ENCODE results near the gene LCE1E.

The LCE1E gene

DNA sequence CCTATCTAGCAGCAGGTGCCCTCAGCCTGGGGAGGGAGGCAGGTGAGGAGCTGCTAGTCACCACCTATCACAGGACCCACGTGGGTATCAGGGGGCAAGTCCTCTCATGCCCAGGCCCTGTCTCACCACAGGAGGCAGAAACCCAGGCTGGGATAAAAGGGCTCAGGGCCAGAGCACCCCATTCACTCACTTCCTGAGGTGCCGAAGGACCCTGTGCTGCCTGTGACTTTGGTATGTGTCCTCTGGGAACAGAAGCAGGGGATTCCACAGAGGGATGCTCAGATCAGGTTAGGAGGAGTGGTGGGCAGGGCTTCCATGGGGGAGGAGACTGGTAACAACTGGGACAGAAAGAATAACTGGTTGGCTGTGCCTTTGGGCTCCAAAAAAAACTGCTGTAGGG, at the start of gene LCE1E:
Gene LCE1E (plus strand): TSS at position 181 of the 400 bp plus-strand sequence. CDS start 1,043 bp downstream, outside the sequence.
- Histone ChIP-seq H3K36me3 (ENCODE audit: control insufficient read depth, insufficient read depth, low read length) (no peaks in the 10 kb centered on the region), H3K27me3 (ENCODE audit: control insufficient read depth, insufficient read depth, low read length) (no peaks in the 10 kb centered on the region), H3K4me1 (ENCODE audit: control insufficient read depth, insufficient read depth, low read length) (peaks cover 3% of the 10 kb centered on the region), H3K9ac (ENCODE audit: low read length) (no peak within 1 kb of the TSS), H3K9me3 (ENCODE audit: control insufficient read depth, low read length) (no peaks in the 10 kb centered on the region), H3K4me3 (ENCODE audit: low read length) (no peak within 1 kb of the TSS)

DNA sequence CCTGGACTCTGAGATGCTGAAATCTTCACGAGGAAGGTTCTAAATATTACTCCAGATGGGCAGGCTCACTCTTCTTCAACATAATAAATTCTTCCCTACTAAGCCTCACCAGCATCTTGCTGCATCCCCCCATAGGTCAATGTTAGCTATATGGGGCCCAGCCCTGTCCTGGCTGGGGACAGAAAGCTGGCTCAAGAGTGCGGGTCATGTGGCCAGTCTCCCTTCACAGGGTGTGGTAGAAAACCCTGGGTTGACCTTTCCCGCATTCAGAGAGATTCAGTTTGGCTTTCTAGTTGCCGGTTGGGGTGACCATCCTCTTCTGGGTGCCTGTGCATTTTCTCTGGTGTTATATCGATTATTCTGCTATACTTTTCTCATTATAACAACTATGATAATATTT, 48.1 kb upstream of the LCE1E start:
- Histone ChIP-seq H3K9ac (ENCODE audit: low read length) (no peak overlapping the region), H3K36me3 (ENCODE audit: control insufficient read depth, insufficient read depth, low read length) (no peaks in the 10 kb centered on the region), H3K4me3 (ENCODE audit: low read length) (no peak overlapping the region), H3K27me3 (ENCODE audit: control insufficient read depth, insufficient read depth, low read length) (no peaks in the 10 kb centered on the region), H3K9me3 (ENCODE audit: control insufficient read depth, low read length) (no peaks in the 10 kb centered on the region), H3K4me1 (ENCODE audit: control insufficient read depth, insufficient read depth, low read length) (no peaks in the 10 kb centered on the region)

DNA sequence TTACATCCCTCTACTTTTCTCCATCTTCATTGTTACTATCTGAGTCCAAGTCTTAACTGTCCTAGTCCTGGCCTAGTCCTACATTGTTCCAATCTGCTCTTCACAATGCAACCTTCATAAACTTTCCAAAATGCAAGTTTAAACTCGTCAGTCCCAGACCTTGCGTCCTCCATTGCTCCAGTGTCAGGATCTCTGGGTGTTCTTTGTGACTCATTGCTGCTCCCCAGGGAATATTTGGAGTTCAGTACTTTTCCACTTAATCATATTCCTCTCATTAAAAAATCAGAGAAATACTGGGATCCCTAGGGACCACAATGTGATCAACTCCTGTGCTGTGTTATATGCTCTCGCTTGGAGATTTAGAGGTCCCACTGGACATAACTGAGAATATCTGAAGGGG, 46.2 kb upstream of the LCE1E start:
- Histone ChIP-seq H3K36me3 (ENCODE audit: control insufficient read depth, insufficient read depth, low read length) (no peaks in the 10 kb centered on the region), H3K4me1 (ENCODE audit: control insufficient read depth, insufficient read depth, low read length) (no peaks in the 10 kb centered on the region), H3K27me3 (ENCODE audit: control insufficient read depth, insufficient read depth, low read length) (no peaks in the 10 kb centered on the region), H3K4me3 (ENCODE audit: low read length) (no peak overlapping the region), H3K9ac (ENCODE audit: low read length) (no peak overlapping the region), H3K9me3 (ENCODE audit: control insufficient read depth, low read length) (no peaks in the 10 kb centered on the region)

GRCh38 chr1:152741656-152742055, 44.4 kb upstream of the LCE1E start:
- H3K9me3 ChIP-seq (ENCODE audit: control insufficient read depth, low read length), result no peaks in the 10 kb centered on the region
- H3K27me3 ChIP-seq (ENCODE audit: control insufficient read depth, insufficient read depth, low read length), result no peaks in the 10 kb centered on the region
- no peaks in the 10 kb centered on the region for H3K4me1 ChIP-seq (ENCODE audit: control insufficient read depth, insufficient read depth, low read length)
- no peak overlapping the region for H3K4me3 ChIP-seq (ENCODE audit: low read length)
- no peaks in the 10 kb centered on the region for H3K36me3 ChIP-seq (ENCODE audit: control insufficient read depth, insufficient read depth, low read length)
- H3K9ac ChIP-seq (ENCODE audit: low read length), result no peak overlapping the region

- no peaks in the 10 kb centered on the region for H3K9me3 ChIP-seq (ENCODE audit: control insufficient read depth, low read length)
- no peak overlapping the region for H3K9ac ChIP-seq (ENCODE audit: low read length)
- no peaks in the 10 kb centered on the region for H3K27me3 ChIP-seq (ENCODE audit: control insufficient read depth, insufficient read depth, low read length)
- H3K4me1 ChIP-seq (ENCODE audit: control insufficient read depth, insufficient read depth, low read length), result no peaks in the 10 kb centered on the region
- no peak overlapping the region for H3K4me3 ChIP-seq (ENCODE audit: low read length)
- no peaks in the 10 kb centered on the region for H3K36me3 ChIP-seq (ENCODE audit: control insufficient read depth, insufficient read depth, low read length)
These were observed 42.5 kb upstream of the LCE1E start for GRCh38 chr1:152743371-152744145.

DNA sequence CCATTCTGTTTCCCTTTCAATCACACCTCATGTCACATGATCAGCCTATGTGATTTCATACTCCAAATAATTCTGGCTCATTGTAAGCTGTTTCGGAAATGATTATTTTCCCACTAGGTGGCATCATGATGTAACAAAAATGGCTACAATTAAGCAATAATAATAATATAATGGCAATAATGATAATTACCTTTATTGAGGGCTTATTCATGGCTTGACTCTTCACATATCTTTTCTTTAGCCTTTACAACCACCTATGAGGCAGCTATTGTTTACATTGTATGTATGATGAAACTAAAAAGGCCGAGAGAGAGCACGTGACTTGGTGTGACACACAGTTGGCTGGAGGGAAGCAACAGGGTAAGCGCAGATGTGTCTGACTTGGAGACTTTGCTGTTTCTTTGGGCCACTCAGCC, 40.8 kb upstream of the LCE1E start:
- Histone ChIP-seq H3K27me3 (ENCODE audit: control insufficient read depth, insufficient read depth, low read length) (no peaks in the 10 kb centered on the region), H3K9ac (ENCODE audit: low read length) (no peak overlapping the region), H3K36me3 (ENCODE audit: control insufficient read depth, insufficient read depth, low read length) (no peaks in the 10 kb centered on the region), H3K4me3 (ENCODE audit: low read length) (no peak overlapping the region), H3K4me1 (ENCODE audit: control insufficient read depth, insufficient read depth, low read length) (no peaks in the 10 kb centered on the region), H3K9me3 (ENCODE audit: control insufficient read depth, low read length) (no peaks in the 10 kb centered on the region)

DNA sequence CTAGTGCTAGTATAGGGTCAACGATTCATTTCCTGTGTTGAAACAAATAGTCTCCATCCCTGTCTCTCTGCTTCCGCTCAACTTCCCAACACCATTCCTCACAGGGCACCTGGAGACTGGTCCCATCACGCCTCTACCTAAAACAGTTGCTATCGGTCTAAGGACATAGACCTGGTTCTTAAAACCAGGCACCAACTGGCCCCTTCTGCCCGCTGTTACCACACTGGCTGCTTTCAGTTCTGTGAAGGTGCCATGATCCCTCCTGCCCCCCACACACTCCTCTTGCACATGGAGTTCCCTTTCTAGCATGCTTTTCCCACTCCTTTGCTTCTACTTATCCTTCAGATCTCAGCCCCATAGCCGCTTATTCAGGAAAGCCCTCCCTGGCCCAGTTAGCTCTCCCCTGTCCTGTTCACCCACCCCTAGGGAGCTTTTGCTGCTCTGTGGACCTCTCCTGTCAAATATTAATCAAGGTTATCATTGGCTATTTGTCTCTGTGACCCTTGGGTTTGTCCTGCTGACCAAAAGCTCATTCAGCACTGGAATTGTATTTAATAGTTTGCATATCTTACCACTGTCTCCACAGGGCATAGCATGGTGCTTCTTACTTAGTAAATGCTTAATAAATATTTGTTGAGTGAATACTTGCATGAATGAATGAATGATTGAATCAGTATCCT, 40.2 kb upstream of the LCE1E start:
- H3K4me1 ChIP-seq (ENCODE audit: control insufficient read depth, insufficient read depth, low read length), result no peaks in the 10 kb centered on the region
- H3K4me3 ChIP-seq (ENCODE audit: low read length), result no peak overlapping the region
- no peak overlapping the region for H3K9ac ChIP-seq (ENCODE audit: low read length)
- H3K27me3 ChIP-seq (ENCODE audit: control insufficient read depth, insufficient read depth, low read length), result no peaks in the 10 kb centered on the region
- no peaks in the 10 kb centered on the region for H3K36me3 ChIP-seq (ENCODE audit: control insufficient read depth, insufficient read depth, low read length)
- H3K9me3 ChIP-seq (ENCODE audit: control insufficient read depth, low read length), result no peaks in the 10 kb centered on the region

DNA sequence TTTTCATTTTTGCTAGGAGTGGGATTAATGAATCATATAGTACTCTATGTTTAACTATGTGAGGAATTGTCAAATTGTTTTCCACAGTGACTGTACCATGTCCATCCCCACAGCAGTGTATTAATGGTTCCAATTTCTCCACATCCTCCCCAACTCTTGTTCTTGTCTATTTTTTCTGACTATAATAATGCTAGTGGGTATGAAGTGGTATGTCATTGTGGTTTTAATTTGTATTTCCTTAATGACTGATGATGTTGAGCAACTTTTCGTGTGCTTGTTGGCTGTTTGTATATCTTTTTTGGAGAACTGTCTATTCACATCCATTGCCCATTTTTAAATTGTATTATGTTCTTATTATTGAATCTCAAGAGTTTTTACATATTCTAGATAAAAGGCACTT, 38.2 kb upstream of the LCE1E start:
- no peak overlapping the region for H3K4me3 ChIP-seq (ENCODE audit: low read length)
- no peaks in the 10 kb centered on the region for H3K27me3 ChIP-seq (ENCODE audit: control insufficient read depth, insufficient read depth, low read length)
- H3K4me1 ChIP-seq (ENCODE audit: control insufficient read depth, insufficient read depth, low read length), result no peaks in the 10 kb centered on the region
- no peak overlapping the region for H3K9ac ChIP-seq (ENCODE audit: low read length)
- no peaks in the 10 kb centered on the region for H3K36me3 ChIP-seq (ENCODE audit: control insufficient read depth, insufficient read depth, low read length)
- H3K9me3 ChIP-seq (ENCODE audit: control insufficient read depth, low read length), result no peaks in the 10 kb centered on the region

DNA sequence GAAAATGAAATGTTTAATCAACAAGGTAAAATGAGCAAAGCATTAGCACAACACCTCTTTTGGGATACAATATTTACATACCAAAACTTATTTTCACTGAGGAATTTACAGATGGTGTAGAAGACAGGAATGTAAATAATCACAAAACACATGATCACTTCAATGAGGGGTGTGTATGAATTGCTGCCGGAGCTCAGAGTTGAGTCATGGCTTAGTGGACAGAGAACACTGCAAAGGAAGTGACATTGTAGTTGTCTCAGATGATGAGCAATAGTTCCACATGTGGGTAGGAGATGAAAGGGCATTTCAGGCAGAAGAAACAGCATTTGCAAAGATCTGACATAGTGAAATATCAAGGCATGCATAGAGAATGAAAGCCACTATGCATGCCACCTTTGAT, 33.8 kb upstream of the LCE1E start:
- no peaks in the 10 kb centered on the region for H3K36me3 ChIP-seq (ENCODE audit: control insufficient read depth, insufficient read depth, low read length)
- no peaks in the 10 kb centered on the region for H3K9me3 ChIP-seq (ENCODE audit: control insufficient read depth, low read length)
- no peaks in the 10 kb centered on the region for H3K4me1 ChIP-seq (ENCODE audit: control insufficient read depth, insufficient read depth, low read length)
- no peaks in the 10 kb centered on the region for H3K27me3 ChIP-seq (ENCODE audit: control insufficient read depth, insufficient read depth, low read length)
- no peak overlapping the region for H3K9ac ChIP-seq (ENCODE audit: low read length)
- no peak overlapping the region for H3K4me3 ChIP-seq (ENCODE audit: low read length)

GRCh38 chr1:152753586-152753985, 32.5 kb upstream of the LCE1E start:
- Histone ChIP-seq H3K36me3 (ENCODE audit: control insufficient read depth, insufficient read depth, low read length) (no peaks in the 10 kb centered on the region), H3K9me3 (ENCODE audit: control insufficient read depth, low read length) (no peaks in the 10 kb centered on the region), H3K9ac (ENCODE audit: low read length) (no peak overlapping the region), H3K4me3 (ENCODE audit: low read length) (no peak overlapping the region), H3K27me3 (ENCODE audit: control insufficient read depth, insufficient read depth, low read length) (no peaks in the 10 kb centered on the region), H3K4me1 (ENCODE audit: control insufficient read depth, insufficient read depth, low read length) (no peaks in the 10 kb centered on the region)

DNA sequence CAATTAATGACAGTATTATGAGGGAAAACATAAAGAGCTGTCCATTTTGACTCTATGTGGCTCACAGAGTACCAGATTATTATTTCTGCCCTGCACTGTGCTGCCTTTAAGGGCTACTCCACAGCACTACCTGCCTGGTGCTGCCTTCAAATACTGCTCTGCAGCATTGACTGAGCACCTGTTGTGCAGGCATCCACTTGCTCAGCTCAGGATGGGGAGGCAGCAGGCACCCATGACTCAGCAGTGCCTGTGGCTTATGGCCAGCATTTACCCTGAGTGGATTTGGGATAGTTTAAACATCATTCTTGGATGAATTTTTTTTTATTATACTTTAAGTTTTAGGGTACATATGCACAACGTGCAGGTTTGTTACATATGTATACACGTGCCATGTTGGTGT, 29.2 kb upstream of the LCE1E start:
- Histone ChIP-seq H3K9me3 (ENCODE audit: control insufficient read depth, low read length) (no peaks in the 10 kb centered on the region), H3K9ac (ENCODE audit: low read length) (no peak overlapping the region), H3K27me3 (ENCODE audit: control insufficient read depth, insufficient read depth, low read length) (no peaks in the 10 kb centered on the region), H3K4me3 (ENCODE audit: low read length) (no peak overlapping the region), H3K4me1 (ENCODE audit: control insufficient read depth, insufficient read depth, low read length) (no peaks in the 10 kb centered on the region), H3K36me3 (ENCODE audit: control insufficient read depth, insufficient read depth, low read length) (no peaks in the 10 kb centered on the region)

DNA sequence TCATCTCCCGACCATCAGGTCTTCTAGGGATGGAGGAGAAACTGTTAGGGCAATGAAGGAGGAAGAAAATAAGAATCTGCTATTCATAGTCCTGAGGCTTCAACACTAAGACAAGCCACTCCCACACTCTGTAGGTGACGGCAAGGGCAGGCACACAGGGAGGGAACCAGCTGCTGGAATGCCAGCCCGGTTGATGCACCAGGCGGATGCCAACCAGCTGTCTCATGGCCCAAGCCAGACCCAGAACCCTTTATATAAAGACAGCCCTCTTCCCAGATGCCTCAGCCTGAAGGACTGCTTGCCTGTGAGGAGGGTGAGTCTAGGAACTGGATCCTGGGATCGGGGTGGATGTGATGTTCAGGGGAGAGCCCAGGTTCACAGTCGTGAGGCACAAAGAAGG, 28.3 kb upstream of the LCE1E start, which contains the start of gene KPRP:
Gene KPRP (plus strand): TSS at position 279 of the 400 bp plus-strand sequence. CDS start 1,564 bp downstream, outside the sequence.
- no peaks in the 10 kb centered on the region for H3K36me3 ChIP-seq (ENCODE audit: control insufficient read depth, insufficient read depth, low read length)
- no peak within 1 kb of the TSS for H3K9ac ChIP-seq (ENCODE audit: low read length)
- no peak within 1 kb of the TSS for H3K4me3 ChIP-seq (ENCODE audit: low read length)
- no peaks in the 10 kb centered on the region for H3K27me3 ChIP-seq (ENCODE audit: control insufficient read depth, insufficient read depth, low read length)
- no peaks in the 10 kb centered on the region for H3K9me3 ChIP-seq (ENCODE audit: control insufficient read depth, low read length)
- no peaks in the 10 kb centered on the region for H3K4me1 ChIP-seq (ENCODE audit: control insufficient read depth, insufficient read depth, low read length)
